GM18873 (cell line): ENCODE results near the gene WNT3A.

Experiments used
- ATAC-seq: cut with Tn5 transposase; IDR thresholded peaks from one replicate; pipeline ENCODE4 v1.9.1; 2021; ENCODE audit warnings: mild to moderate bottlenecking, moderate library complexity, moderate number of reproducible peaks; ENCODE audit not compliant: unreplicated experiment, low FRiP score

The WNT3A gene

GRCh38 chr1:228079601-228080263, 72.9 kb downstream of the WNT3A start:
- no peak for ATAC-seq

GRCh38 chr1:228081144-228081543, 74.3 kb downstream of the WNT3A start:
- no peak for ATAC-seq

- no peak for ATAC-seq
These were observed 74.9 kb downstream of the WNT3A start for GRCh38 chr1:228081578-228082213.

DNA sequence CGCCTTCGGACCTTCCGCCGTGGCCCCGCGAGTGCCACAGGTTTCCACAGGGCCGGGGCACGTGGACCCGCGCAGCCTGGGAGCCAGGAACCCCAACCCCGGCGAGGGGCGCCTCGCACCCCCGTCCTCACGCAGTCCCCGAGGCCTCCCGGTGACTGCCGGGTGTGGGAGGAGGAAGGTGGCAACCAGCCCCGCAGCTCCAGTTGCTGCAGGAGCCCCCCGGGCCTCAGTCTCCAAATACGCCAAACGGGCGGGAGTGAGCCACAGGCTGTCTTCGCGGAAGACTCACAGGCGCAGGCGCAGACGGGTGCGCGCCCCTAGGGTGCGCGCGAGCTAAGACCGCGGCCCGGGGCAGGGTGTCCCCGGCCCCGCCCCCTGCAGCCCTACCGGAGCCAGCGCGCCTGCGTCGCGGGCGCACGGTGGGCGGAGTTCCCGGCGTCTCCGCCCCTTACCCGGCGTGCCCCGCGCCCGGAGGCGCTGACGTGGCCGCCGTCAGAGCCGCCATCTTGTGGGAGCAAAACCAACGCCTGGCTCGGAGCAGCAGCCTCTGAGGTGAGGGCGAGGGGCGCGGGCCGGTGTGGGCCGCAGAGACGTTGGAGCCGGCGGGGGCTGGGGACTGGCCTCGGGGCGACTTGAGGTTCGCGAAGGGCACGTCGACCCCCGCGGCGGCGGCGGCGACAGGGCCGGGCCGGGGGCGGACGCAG, 75.6 kb downstream of the WNT3A start, which contains the start of gene ARF1:
TSS of gene ARF1 (plus strand) at position 495 of the 704 bp plus-strand sequence. CDS start 14,407 bp downstream, outside the sequence.
- ATAC-seq = peak; percentile 57

DNA sequence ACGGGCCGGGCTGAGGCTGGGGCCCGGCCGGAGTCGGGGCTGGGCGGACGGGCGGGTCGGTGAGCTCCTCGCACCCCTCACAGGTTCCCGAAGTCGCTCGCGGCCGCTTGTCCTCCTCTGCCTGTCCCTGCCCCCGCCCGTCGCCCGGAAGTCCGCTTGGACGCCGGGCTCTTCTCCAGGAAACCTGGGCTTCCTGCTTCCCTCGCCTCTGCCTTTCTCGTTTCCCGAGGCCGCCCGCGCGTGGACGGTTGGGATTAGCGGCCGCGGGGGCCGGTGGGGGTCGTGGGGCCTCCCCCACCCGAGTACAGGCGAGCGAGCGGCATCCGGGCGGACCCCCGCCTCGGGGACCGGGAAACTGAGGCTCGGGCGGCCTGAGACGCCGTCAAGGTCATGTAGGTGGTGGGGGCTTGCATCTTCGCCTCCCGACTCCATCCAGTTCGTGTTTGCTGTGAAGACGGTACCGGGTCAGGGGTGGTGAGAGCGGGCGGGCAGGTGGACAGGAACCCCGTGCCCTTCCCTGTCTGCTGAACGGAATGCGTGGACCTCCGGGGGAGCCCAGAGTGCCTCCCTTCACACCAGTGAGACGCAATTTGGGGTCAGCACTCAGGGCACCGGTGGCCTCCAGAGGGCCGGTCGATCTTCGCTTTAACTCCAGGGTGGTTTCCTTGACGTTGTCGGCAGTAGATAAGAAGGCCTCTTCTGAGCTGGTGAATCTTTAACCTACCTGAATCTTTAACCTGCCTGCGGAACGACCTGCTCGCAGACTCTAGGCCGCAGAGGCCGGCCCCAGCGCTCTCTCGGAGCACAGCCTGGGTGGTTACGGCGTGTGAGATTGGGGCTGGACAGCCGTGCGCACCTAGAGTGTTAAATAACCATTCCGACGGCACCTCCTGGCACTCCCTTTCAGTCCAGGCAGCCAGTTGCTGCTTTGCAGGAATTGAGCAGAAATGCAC, 76.4 kb downstream of the WNT3A start:
- peak; percentile 1 for ATAC-seq

- ATAC-seq = no peak
These were observed 77.1 kb downstream of the WNT3A start for GRCh38 chr1:228083871-228084278.

DNA sequence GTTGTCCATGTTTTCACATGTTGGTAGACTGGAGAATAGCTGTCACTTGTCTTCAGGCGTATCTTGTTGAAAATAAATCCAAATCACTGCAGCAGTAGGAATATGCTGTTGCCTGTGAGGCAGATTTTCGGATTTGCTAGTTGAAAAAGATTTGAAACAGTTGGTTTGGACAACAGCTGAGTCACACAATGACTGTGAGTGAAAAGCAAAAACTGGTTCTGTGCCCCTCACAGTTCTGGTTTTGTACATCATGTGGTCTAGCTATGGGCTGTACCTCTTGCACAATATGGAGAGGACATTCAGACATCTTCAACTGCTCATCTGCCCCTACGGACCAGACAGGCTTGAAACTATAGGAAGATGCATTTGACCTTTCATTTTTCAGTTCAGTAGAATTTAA, 77.5 kb downstream of the WNT3A start:
- no peak for ATAC-seq

- ATAC-seq = no peak
These were observed 78.0 kb downstream of the WNT3A start for GRCh38 chr1:228084797-228085196.

- no peak for ATAC-seq
These were observed 78.6 kb downstream of the WNT3A start for GRCh38 chr1:228085287-228085951.

DNA sequence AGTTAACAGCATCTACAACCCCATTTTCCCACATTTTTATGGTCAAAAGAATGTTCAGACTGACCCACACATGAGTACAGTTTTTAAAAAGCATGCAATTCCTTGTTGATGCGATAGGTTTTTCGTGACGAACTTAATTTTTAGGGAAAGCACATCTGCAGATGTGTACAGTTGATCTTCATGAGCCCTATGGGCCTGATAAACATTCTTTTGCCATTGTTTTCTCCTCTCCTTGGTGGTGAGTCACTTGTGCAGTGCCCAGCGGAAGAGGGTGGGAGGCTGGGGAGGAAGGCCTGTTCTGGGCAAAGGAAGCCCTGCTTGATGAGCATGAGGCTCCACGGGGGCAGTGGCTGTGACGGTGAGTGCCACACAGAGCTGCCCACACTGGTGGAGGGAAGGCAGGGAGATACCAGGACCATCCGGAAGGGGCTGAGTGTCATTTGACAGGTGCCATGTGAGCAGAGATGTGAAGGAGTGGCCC, 81.0 kb downstream of the WNT3A start:
- no peak for ATAC-seq

DNA sequence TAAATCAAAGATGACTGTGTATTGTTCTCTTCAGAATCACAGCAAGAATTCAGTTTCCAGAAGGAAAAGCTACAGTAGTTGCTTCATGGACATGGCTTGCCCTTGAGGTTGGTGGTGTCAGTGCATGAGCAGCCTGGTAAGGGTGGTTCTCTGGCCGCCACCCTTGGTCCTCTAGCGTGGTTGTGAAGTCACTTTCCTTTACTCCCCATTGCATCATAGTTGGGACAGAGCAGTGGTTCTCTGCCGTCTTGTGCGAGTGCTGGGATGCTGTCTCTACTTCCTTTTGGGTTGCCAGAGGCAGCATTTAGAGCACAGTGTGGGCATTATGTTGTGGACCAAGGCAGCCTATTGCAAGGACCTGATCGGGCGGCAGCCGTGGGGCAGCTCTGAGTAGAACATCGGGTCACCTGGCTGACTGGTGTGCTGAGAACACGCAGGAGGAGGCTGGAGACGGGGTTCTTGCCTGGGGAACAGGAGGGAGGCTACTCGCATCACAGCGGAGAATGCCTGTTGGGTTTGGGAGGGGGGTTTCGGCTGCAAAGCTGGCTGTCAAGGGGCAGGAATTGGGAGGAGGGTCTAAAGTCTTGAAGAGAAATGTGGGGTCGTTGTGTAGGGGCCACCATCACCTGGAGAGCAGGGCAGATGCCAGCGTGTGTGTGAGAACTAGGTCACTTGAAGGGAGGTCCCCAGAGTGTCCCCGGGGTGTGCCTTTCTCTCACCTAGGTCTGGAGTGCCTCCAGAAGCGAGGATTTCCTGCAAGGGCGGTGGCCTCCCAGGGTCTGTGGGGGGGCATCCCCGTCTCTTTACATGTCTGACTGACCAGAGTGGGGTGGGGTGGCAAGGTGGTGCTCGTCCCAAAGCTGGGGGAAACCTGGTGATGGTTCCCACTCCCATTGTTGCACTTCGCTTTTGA, 82.0 kb downstream of the WNT3A start:
- no peak for ATAC-seq

GRCh38 chr1:228089519-228090380, 83.0 kb downstream of the WNT3A start:
- no peak for ATAC-seq

DNA sequence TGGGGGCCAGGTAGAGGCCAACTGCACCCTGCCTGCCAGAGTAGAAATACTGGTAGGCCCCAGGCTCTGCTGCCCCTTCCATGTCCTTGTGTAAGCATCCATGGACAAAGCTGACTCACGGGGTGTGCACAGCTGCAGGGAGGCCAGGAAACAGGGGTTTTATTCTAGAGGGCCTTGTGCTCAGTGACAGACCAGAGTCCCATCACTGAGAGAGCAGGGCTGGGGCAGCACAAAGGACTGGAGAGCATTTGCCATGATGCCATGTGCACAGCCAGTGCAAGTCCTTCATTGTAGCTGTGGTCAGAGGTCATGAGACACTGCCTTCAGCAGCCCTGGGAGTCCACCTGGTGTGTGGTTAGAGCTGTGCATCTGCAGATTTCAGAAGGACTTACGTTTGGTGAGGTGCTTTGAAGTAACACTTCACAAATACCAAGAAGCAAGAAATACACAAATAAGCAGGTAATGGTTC, 83.8 kb downstream of the WNT3A start:
- ATAC-seq = no peak

DNA sequence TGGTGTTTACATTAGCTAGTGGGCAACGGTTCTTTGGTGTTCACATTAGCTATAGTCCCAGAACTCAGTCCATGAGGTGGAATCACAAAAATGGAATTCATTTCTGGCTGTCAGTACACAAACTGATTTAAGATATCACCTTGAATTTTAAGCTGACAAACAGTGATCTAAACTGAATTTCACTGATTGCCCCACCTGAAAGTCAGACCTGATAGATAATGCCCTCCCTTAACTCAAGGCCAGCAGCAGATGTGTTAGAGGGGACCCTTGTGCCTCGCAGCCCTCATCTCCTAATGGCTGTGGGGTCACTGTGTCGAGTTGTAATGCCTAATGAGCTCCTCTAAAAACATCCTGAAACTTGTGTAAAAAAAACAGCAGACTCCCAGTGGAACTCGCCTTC, 84.3 kb downstream of the WNT3A start:
- ATAC-seq = no peak

GRCh38 chr1:228092342-228093049, 85.7 kb downstream of the WNT3A start:
- ATAC-seq = no peak

DNA sequence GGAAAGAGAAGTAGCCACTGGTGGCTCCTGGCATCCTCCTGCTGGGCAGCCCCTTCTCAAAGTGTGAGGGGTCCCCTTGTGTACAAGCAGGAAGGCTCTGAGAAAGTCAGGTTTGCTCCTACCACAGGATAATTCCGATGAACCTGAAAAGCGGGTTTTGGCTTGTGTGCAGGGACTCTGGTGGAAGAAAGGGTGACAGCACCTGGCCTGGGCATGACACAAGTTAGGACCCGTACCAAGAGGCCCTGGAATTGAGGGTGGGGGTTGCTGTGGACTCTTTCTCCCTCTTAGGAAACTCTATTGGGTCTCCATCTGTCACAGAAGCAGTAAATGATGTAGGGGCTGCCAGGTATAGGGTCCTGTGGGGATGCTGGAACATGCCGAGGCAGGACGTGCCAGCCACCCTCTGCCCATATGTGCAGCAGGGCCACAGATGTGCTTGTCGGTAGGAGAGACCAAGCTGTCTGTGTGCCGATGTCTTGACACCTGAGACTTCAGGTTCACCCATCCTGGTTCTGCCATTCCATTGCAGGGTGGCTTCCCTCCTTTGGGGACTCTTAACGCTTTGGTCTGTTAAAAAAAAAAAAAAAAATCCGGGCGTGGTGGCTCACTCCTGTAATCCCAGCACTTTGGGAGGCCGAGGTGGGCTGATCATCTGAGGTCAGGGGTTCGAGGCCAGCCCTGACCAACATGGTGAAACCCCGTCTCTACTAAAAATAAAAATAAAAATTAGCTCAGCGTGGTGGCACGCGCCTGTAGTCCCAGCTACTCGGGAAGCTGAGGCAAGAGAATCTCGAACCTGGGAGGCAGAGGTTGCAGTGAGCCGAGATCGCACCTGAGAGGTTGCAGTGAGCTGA, 86.5 kb downstream of the WNT3A start:
- ATAC-seq = no peak
